ENCODE data around the gene ARHGAP21. TPM values are rescaled to one million over a fixed set of nuclear protein-coding genes. Genes with fewer than 3 reads are reported as not detected.

Gene ARHGAP21
- total and polyA plus RNA-seq, 9 of the 15 experiments (the other 6 are each of a cell fraction or from before 2014, with no cell fraction given), result 13.6 to 145 (median 60.8) TPM

GRCh38 chr10:24697080-24697479 is 26.6 kb downstream of the ARHGAP21 start:
- H4K20me1 ChIP-seq (replicated peaks; ENCODE audit: control insufficient read depth, insufficient read depth, low read length), result no peaks in the 10 kb centered on the region; the same call in 1 of the 2 replicates
- no peak overlapping the region for H2AFZ ChIP-seq (ENCODE audit: low read depth, low read length)
- peaks cover 10% of the 10 kb centered on the region; the same call in 2 of the 3 replicates for H3K36me3 ChIP-seq (ENCODE audit: control insufficient read depth, insufficient read depth, low read length)
- ChIA-PET CTCF (ENCODE audit: low intra/inter-chr PET ratio) (no interaction called here), POLR2A (interaction anchor here (0.7 to 0.9 kb wide), 3 partner anchors 8 to 471 kb away, joined by 3 read pairs; no protein-coding TSS in a partner anchor)
- no peak overlapping the region for H3K4me3 ChIP-seq
- H3K9me1 ChIP-seq (ENCODE audit: control insufficient read depth, insufficient read depth, low read length), result no peaks in the 10 kb centered on the region
- no peak for TF ChIP-seq C11orf30 (IDR thresholded peaks at IDR 0.05; ENCODE audit: low read depth)
- TF ChIP-seq CHAMP1 (IDR thresholded peaks at IDR 0.05), result no peak
- TF ChIP-seq NFATC3 (IDR thresholded peaks at IDR 0.05), result no peak
- TF ChIP-seq MAX (CRISPR knock-in tag; IDR thresholded peaks at IDR 0.05), result no peak
- TF ChIP-seq MEIS2 (IDR thresholded peaks at IDR 0.05; ENCODE audit: partially characterized antibody), result no peak
- H3K4me1 ChIP-seq (replicated peaks in 1 of 2; ENCODE audit: control insufficient read depth in 2 of 2, insufficient read depth in 2 of 2, low read length in 2 of 2), result no peaks in the 10 kb centered on the region; a peak in 1 of 5 replicates
- BruUV-seq (replicated peaks), result no TSS peak
- peaks cover 88% of the 10 kb centered on the region for H3K79me2 ChIP-seq (ENCODE audit: control insufficient read depth, insufficient read depth, low read length)
- no peaks in the 10 kb centered on the region for H3K9me3 ChIP-seq (replicated peaks; ENCODE audit: control insufficient read depth, insufficient read depth, low read depth, low read length)
- FAIRE-seq (no peak), ATAC-seq (no peak), DNase-seq (ENCODE audit: extremely low read depth in 1 of 4, low spot score in 3 of 4) (no peak)
- H3K27ac ChIP-seq (ENCODE audit: extremely low read depth, low read depth, low read length), result no peak overlapping the region
- no peak overlapping the region for H3K9ac ChIP-seq (ENCODE audit: insufficient read depth in 1 of 2, low read depth in 2 of 2, low read length in 2 of 2)
- in situ Hi-C loops (cut with MboI), result no loop called here
- H3K4me2 ChIP-seq (ENCODE audit: insufficient read depth, low read length), result no peak overlapping the region
- WGBS (ENCODE audit: insufficient coverage, low coverage, missing lambda C conversion rate), result 100% methylated on average over 1 of the region's 2 CpGs
- no peaks in the 10 kb centered on the region for H3K27me3 ChIP-seq (ENCODE audit: control insufficient read depth in 2 of 2, insufficient read depth in 2 of 2, low read length in 2 of 2)
- intact Hi-C loops (cut with micrococcal nuclease), result no loop called here
